Measurements from ENCODE around the gene DEGS2. TPM values are rescaled to one million over a fixed set of nuclear protein-coding genes. Genes with fewer than 3 reads are reported as not detected.
"Not testable (repeated sequence)": the region's sequence is repeated elsewhere in the genome, so short reads cannot be mapped to it uniquely, and the experiment has no call there.

The DEGS2 gene
- total RNA-seq (2014; rRNA removed), result 0.58 TPM in 1 of 2 replicates, not detected in the other
- polyA plus RNA-seq (2012), result 0.11 TPM

GRCh38 chr14:100159094-100159864, at the start of gene DEGS2:
Gene DEGS2, minus strand, starts transcription at chr14:100159645. Its CDS starts 58 bp downstream, at chr14:100159587.
- no peak for DNase-seq (ENCODE audit: low read depth)

GRCh38 chr14:100208136-100208535, 48.7 kb upstream of the DEGS2 start:
- not testable (repeated sequence) for DNase-seq (ENCODE audit: low read depth)

DNA sequence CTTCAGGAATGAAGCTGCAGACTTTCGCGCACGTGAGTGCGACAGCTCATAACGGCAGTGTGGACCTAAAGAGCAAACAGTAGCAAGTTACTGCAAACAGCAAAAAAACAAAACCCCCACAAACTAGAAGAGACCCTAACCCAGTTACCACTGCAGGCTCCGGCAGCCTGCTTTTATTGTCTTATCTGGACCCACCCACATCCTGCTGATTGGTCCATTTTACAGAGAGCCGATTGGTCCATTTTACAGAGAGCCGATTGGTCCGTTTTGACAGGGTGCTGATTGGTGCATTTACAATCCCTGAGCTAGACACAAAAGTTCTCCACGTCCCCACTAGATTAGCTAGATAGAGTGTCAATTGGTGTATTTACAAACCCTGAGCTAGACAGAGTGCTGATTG, 48.1 kb upstream of the DEGS2 start:
- DNase-seq (ENCODE audit: low read depth), result not testable (repeated sequence)

DNA sequence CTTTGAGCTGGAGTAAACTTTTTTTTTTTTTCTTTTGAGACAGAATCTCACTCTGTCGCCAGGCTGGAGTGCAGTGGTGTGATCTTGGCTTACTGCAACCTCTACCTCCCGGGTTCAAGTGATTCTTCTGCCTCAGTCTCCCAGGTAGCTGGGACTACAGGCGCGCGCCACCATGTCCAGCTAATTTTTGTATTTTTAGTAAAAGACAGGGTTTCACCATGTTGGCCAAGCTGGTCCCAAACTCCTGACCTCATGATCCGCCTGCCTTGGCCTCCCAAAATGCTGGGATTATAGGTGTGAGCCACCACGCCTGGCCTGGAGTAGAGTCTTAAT, 45.4 kb upstream of the DEGS2 start:
- not testable (repeated sequence) for DNase-seq (ENCODE audit: low read depth)

- no peak for DNase-seq (ENCODE audit: low read depth)
Observed at GRCh38 chr14:100203962-100204834, 44.8 kb upstream of the DEGS2 start.

DNA sequence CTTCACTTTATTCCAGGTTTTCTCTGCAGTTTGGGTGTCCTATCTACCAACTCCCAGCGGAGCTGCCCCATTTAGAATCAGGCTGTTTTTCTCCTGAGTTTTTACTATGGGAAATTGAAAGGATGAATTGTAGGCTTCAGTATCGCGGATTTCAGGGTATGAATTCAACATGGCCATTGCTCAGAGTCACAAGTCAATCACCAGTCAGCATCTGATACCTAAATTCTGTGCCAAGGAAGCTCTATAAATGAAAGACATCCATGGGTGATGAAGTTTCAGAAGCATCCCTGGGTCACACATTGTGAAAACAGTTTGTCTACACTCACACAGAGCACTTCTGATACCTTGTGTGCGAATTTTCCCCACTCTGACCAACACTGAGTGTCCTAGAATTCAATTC, 43.7 kb upstream of the DEGS2 start:
- DNase-seq (ENCODE audit: low read depth), result no peak

DNA sequence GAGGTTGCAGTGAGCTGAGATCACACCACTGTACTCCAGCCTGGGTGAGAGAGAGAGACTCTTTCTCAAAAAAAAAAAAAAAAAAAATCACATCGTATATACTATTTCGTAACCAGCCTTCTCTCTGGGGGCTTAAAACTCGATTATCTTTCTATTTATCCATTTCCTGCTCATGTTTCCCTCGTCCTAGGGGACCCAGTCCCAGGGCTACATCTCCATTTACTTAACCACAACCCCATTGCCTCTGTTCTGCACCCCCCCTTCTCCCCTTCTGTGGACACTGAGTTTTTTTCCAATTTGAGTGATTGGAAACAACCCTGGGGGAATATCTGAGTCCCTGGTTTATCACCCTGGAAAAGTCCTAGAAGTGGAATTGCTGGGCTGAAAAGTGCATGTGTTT, 43.3 kb upstream of the DEGS2 start:
- DNase-seq (ENCODE audit: low read depth), result no peak

DNA sequence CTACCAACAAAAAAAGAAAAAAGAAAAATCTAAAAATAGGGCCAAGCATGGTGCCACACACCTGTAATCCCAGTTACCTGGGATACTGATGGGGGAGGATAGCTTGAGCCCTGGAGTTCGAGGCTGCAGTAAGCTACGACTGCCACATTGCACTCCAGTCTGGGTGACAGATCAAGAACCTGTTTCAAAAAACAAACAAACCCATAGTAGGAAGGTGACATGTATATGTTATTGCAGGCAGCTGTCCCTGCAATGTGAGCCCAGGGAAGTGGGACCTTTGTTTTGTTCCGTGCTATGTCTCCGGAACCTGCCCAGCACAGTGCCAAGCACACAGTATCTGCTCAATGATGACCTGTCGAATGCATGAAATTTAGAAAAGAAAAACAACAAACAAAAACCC, 42.3 kb upstream of the DEGS2 start:
- DNase-seq (ENCODE audit: low read depth), result no peak

DNA sequence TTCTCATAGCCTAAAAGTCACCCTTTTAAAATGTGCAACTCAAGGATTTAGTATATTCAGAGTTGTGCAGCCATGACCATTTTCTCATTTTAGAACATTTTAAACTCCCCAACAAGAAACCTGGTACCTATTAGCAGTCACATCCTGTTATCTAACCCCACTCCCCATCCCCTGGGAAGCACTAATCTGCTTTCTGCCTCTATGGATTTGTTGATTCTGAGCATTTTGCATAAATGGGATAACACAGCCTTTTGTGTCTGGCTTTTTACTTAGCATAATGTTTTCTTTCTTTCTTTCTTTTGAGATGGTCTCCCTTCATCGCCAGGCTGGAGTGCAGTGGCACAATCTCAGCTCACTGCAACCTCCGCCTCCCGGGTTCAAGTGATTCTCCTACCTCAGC, 40.9 kb upstream of the DEGS2 start:
- no peak for DNase-seq (ENCODE audit: low read depth)

DNA sequence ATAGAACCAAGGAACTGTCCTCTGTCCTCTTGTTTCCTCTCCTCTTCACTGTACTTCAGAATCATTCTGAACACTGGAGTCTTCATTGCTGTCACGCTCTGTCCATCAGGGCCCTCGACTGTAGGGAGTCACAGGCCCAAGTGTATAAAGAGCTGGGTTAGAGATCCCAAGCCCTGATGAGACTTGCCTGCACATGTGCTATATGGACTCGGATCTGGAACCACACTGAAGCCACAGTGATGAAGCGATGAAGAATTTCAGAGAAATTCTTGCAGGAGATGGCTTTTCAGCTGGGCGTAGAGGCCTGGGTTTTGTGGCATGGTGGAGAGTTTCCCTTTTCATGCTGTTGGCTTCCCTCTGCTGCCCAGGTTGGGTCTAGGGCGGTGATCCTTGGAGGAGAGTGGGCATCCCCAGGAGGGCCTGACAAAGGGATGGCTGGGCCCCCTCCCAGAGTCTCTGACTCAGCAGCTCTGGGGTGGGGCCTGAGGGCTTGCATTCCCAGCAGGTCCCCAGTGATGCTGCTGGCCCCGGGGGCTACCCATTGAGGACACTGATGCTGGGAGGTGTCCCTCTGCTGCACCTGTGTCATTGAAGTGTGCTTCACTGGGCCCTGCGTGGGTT, 39.9 kb upstream of the DEGS2 start:
- DNase-seq (ENCODE audit: low read depth), result no peak

DNA sequence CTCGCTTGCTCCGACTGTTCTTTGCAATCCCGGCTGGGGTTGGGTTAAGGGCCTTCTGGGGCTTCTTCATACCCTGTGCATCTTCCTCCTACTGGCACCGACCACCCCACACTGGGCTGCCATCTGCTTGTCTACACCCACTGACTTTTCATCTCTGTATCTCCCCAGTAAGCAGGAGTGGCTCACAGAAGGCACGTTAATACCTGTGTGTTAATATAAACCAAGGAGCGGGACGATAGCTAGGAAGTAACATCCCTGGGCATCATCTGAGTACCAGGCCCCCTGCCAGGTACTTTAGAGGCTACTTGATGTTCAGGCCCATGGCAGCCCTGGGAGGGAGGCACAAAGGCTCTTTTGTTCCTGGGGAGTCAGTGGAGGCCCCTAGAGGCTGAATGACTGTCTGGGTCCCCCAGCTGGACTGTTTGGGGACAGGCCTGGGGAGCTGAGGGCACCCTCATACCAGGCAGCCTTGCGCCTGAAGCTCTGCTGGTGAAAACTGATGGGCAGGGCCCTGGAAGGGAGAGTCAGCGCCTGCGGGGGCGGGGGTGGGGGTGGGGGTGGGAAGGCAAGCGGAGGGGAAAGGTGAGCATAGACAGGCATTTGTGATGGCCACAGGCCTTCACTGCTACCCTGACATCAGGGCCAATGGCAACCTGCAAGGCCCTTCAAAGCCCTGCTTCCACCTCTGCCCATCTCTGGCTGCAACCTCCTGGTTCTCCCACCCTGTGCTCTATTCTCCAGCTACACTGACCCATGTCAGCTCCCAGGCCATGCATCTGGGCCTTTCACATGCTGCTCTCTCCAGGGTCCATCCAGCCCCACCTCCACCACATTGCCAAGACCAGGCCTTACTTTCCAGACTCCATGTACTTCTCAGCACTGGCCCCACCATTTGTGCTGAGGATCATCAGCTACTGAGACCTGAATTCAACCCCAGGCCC, 34.2 kb upstream of the DEGS2 start:
- no peak for DNase-seq (ENCODE audit: low read depth)

DNA sequence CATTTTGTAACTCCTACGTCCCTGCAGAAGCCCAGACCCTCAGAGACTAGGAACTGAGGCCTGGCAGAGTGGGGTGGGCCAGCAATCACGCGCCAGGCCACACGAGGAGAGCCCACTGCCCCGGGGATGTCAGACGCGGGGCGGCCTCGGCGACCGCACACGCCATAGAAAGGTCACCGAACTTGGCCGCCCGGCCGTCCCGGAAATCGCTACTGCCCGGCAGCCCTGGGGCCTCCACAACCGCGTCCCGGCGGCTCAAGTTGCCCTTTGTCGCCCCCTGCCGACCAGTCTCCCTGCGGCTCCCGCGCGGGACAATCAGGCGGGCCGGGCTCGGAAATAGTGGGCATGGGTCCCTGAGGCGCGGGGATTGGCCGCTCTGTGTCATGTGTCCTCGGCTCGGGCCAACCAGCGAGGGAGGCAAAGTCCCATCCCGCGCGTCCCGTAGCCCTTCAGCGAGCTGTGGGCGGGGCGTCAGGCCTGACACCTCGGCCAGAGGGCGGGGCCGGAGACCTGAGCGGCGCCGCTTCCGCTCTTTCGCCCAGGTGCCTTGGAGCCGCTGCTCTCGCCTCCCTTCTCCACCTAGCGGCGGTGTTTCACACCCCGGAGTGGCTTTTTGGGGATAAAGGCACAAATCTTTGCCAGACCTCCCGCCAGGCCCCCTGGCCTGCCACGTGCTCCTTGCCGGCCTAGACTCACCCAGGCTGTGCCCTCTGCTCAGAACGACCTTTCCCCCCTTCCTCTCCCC, 33.4 kb upstream of the DEGS2 start:
- peak; percentile 94 for DNase-seq (ENCODE audit: low read depth)

DNA sequence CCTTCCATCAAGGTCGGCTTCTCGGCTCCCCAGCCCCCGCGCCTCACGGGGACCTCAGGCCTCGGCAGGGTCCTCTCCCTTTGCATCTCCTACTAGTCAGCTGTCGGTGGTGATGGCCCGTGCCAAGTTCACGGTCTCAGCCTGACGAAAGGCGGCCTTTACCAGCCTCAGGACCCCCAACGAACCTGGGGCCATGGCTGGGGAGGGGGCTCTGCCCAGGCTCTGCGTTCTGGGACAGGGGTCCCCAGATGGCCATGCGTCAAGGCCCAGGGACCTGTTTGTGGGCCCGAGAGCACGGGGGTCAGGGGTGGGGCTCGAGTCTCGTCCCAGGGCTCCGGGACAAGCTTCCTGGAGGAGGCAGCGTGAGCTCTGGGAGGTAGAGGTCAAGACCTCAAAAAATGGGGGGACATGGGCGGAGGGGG, 32.8 kb upstream of the DEGS2 start:
- no peak for DNase-seq (ENCODE audit: low read depth)

- no peak for DNase-seq (ENCODE audit: low read depth)
Observed at GRCh38 chr14:100191584-100192249, 32.3 kb upstream of the DEGS2 start.

- DNase-seq (ENCODE audit: low read depth), result no peak
Observed at GRCh38 chr14:100190126-100190525, 30.7 kb upstream of the DEGS2 start.

DNA sequence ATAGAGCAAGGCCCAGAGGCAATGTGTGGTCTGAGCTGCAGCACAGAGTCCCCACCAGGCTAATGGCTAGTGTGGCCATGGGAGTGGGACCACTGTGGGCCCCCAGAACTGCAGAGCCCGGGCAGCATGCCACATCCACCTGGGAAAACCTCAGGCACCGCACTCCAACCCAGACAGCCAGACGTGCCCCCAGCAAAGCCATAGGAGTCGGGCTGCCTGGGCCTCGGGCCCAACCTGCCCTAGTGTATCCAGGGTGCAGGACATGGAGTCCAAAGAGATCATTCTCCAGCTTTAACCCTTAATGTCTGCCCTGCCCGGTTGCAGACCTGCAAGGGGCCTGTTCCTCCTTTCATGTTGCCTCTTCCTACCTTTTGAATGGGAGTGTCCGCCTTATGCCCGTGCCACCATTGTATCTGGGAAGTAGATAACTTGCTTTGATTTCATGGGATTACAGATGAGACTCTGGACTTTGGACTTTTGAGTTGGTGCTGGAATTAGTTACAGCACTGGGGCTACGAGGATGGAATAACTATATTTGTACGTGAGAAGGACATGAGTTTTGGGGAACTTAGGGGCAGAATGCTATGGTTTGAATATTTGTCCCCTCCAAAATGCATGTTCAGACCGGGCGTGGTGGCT, 29.1 kb upstream of the DEGS2 start:
- no peak for DNase-seq (ENCODE audit: low read depth)

GRCh38 chr14:100187247-100187833, 27.9 kb upstream of the DEGS2 start:
- DNase-seq (ENCODE audit: low read depth), result no peak

DNA sequence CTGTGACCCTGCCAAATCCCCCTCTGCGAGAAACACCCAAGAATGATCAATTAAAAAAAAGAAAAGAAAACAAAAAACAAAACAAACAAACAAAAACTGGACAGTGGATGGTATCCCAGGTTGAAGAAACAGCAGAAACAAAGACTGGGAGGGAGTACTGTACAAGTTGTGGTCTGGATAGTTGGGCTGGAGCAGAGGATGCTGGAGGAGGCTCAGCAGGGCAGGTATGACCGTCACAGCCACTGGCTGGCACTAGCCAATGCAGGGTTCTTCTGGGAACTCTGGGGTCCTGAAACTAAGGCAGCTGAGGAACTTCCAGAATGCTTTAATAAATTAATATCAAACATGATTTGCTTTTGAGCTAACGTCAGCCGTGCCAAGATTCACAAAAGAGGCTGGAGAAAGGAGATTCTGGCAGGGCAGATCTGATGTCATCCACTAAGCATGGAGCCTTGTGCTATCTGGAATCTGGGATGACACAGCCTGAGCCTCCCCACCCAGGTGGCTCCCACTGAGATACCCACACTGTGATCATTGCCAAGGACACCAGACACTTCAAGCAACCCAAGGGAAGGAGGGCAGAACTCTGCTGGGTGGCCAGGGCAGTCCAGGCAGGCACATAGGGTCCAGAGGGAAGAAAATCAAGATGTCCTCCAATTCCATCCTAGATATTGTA, 22.6 kb upstream of the DEGS2 start:
- not testable (repeated sequence) for DNase-seq (ENCODE audit: low read depth)

Data from LHCN-M2 (cell line).